Keratinocyte (primary cell): Measurements from ENCODE around the gene DNAJA4.

Experiments used
- CTCF ChIP-seq, 3 experiments: IDR thresholded peaks in 1 of 3; conservative IDR thresholded peaks in 1 of 3; optimal IDR thresholded peaks in 1 of 3; 2 replicates in 2 of 3; 3 replicates in 1 of 3; pipeline versions ENCODE3 to v1.5.1; 2011; ENCODE audit warnings: low read length in 3 of 3, mild to moderate bottlenecking in 3 of 3, moderate library complexity in 2 of 3, control low read depth in 1 of 3, inconsistent platforms in 1 of 3; ENCODE audit not compliant: insufficient read depth in 2 of 3; ENCODE audit errors: extremely low read depth in 1 of 3
- EZH2 ChIP-seq: IDR thresholded peaks from one replicate; pipeline ENCODE4 v1.6.1; 2012; ENCODE audit warnings: inconsistent platforms, mild to moderate bottlenecking, low read length, moderate library complexity

GRCh38 chr15:78266806-78267205 lies 2.4 kb downstream of the DNAJA4 start:
- TF ChIP-seq CTCF (optimal IDR thresholded peaks at IDR 0.05 in 1 of 3, IDR thresholded peaks at IDR 0.05 in 1 of 3, conservative IDR thresholded peaks at IDR 0.05 in 1 of 3; ENCODE audit: extremely low read depth in 1 of 3, insufficient read depth in 2 of 3, low read length in 3 of 3) (no peak), EZH2 (no peak)
